ENCODE results near the gene DOCK2.
"Not testable (repeated sequence)": the region's sequence is repeated elsewhere in the genome, so short reads cannot be mapped to it uniquely, and the experiment has no call there.

DOCK2 gene

DNA sequence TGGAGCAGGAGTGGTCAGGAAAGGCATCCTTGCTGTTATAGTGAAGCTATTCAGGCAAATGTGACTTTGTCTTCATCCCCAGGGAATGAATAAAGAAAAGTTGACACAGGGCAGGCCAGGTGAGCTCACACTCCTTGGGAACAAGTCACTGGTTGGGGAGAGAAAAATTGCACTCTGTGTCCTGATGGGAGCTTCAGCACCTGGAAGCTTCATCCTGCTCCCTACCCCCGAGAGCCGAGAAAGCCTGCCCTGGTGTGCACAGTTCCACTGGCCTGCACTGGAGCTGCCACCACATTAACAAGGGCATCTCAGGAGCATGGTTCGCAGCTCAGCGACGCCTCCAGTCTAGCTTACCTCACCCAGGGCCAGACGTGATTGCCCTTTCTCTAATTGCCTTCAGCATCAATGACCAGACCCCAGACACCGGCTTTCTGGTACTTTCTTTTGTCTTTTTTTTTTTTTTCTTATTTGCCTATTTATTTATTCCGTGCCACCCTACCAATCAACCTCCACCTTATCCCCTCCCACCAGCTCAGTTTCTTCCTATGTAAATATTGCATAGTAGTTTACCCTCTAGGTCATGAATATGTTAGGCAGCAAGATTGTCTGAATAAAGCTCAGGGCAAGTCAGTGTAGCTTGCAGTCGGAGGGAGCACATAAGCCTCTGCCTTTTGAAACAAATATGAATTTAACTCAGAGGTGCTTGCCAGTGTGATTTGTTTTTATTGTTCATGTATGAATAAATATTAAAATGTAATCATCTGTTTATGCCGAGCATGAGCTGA lies 87.4 kb downstream of the DOCK2 start:
- no peak for TF ChIP-seq CTCF (IDR thresholded peaks at IDR 0.05)
- Histone ChIP-seq H3K27ac (no peak overlapping the region), H3K4me3 (no peak overlapping the region)
- no peak for DNase-seq (ENCODE audit: low spot score)

DNA sequence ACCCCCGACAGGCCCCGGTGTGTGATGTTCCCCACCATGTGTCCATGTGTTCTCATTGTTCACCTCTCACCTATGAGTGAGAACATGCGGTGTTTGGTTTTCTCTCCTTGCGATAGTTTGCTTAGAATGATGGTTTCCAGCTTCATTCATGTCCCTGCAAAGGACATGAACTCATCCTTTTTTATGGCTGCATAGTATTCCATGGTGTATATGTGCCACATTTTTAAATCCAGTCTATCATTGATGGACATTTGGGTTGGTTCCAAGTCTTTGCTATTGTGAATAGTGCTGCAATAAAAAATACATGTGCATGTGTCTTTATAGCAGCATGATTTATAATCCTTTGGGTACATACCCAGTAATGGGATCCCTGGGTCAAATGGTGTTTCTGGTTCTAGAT lies 88.6 kb downstream of the DOCK2 start:
- not testable (repeated sequence) for H3K4me3 ChIP-seq; DNase-seq (ENCODE audit: low spot score); H3K27ac ChIP-seq

DNA sequence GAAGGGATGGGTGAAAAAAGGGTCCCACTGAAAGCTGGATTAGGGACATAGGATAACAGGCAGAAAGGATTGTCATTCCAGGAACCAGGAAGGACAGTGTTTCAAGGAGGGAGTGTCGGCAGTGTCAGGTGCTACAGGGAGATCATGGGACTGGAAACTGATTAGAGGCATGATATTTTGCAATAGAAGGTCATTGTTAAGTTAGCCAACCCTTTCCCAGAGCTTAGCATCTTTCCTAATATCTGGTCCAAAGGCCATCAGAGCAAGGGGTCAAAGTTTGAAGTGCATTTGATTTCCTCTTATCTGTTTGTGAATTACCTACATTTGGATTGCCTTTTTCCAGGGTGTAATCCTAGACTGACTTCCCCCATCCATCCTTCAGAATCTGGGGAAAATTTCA lies 91.3 kb downstream of the DOCK2 start:
- Histone ChIP-seq H3K27ac (no peak overlapping the region), H3K4me3 (no peak overlapping the region)
- no peak for TF ChIP-seq CTCF (IDR thresholded peaks at IDR 0.05)
- DNase-seq (ENCODE audit: low spot score), result no peak

DNA sequence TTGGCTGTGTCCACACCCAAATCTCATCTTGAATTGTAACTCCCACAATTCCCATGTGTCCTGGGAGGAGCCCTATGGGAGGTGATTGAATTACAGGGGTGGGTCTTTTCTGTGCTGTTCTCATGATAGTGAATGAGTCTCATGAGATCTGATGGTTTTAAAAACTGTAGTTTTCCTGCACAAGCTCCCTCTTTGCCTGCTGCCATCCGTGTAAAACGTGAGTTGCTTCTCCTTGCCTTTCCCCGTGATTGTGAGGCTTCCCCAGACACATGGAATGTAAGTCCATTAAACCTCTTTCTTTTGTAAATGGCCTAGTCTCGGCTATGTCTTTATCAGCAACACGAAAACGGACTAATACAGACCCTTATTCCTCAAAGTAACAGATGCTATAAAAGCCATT lies 94.1 kb downstream of the DOCK2 start:
- Histone ChIP-seq H3K27ac (no peak overlapping the region), H3K4me3 (no peak overlapping the region)
- no peak for DNase-seq (ENCODE audit: low spot score)
- no peak for TF ChIP-seq CTCF (IDR thresholded peaks at IDR 0.05)

DNA sequence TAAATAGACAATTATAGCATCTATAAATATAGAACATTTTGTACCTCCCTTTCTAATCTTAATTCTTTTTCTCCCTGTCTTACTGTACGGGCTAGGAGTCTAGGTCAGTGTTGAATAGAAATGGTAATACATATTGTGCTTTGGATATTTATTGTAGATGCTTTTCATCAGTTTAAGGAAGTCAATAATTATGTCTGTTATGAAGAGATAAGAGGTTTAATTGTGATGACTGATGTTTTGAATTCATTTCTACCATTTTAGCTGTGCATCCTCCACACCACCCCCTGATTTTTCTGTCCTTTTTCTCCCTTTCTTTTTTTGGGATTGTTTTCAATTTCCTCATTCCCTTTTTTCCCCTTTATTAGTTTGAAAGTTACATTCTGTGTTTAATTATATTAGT lies 95.8 kb downstream of the DOCK2 start:
- H3K27ac ChIP-seq, result no peak overlapping the region
- no peak for DNase-seq (ENCODE audit: low spot score)
- no peak for TF ChIP-seq CTCF (IDR thresholded peaks at IDR 0.05)
- H3K4me3 ChIP-seq, result no peak overlapping the region

DNA sequence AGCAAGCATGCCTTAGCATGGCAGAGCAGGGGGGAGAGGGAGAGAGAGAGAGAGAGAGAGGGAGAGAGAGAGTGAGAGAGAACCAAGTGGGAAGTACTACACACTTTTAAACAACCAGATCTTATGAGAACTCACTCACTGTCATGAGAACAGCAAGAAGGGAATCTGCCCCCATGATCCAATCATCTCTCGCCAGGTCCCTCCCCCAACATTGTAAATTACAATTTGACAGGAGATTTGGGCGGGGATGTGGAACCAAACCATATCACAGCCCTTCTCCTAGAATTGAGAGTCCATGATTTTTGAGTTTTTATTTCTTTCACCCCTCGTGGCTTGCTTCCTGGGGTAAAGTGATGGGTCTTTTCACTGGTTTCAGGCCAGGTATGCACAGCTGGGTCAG lies 98.8 kb downstream of the DOCK2 start:
- Histone ChIP-seq H3K27ac (no peak overlapping the region), H3K4me3 (no peak overlapping the region)
- TF ChIP-seq CTCF (IDR thresholded peaks at IDR 0.05), result no peak
- DNase-seq (ENCODE audit: low spot score), result no peak

DNA sequence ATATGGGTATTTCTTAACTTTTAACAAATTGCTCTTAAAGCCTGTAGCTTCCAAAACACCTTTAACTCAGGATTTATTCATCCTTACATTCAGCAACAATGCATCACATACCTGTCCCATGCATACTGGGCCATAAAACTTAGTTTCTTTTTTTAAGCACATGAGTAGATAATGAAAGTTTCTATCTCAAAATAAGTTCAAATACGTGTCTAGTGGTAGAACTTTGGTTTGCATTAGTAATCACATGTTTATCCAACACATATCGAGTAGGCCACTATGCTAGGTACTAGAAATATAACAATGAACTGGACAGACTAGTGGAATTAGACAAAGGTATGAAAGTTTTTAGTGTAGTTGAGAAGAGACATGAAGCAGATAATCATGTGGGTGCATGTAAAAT lies 99.6 kb downstream of the DOCK2 start:
- Histone ChIP-seq H3K4me3 (no peak overlapping the region), H3K27ac (no peak overlapping the region)
- TF ChIP-seq CTCF (IDR thresholded peaks at IDR 0.05), result no peak
- no peak for DNase-seq (ENCODE audit: low spot score)
